Stimulated activated CD4-positive, alpha-beta T cell treated with anti-CD3 and anti-CD28 coated beads, Interleukin-2, amount 100 ng/mL, for 24 hours (primary cell): ENCODE data around the gene IPO8.
"Not testable (repeated sequence)": the region's sequence is repeated elsewhere in the genome, so short reads cannot be mapped to it uniquely, and the experiment has no call there.

Source experiments
- DNase-seq, 2 donors: peaks; one replicate each; pipeline ENCODE4 v3.0.0-alpha.2; 2020

The IPO8 gene

DNA sequence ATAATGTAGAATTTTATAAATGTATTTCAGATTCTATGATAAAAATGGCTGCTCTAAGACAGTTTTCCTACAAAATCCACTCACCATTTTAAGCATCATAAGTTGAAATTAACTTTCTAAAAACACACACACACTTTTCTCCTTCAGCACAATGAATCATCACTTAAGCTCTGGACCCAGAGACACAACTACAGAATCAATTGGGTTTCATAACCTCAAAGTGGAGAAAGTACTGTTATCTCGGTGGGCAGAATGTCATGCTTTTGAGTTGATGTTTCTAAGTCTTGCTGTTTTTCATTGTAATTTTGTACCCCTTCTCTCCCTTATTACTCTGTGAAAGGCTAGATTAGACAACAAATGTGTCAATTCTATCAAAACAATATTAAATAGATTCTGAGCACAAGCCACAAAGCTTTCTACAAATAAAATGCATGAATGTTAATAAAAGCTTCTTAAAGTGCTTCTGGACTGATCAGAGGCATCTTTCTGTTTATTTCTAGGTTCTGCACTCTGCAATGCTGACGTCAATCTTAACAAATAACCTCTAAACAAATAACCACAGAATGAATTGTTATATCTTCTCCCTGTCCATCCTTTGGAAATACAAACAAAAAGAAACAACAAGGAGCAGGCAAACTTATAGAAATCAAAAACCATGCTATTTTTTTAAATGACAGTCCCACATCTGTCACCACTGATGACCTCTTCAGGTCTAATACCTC is 8.2 kb downstream of the IPO8 start:
- no peak for DNase-seq

- DNase-seq = no peak
Observed at GRCh38 chr12:30679241-30679640, 16.4 kb downstream of the IPO8 start.

DNA sequence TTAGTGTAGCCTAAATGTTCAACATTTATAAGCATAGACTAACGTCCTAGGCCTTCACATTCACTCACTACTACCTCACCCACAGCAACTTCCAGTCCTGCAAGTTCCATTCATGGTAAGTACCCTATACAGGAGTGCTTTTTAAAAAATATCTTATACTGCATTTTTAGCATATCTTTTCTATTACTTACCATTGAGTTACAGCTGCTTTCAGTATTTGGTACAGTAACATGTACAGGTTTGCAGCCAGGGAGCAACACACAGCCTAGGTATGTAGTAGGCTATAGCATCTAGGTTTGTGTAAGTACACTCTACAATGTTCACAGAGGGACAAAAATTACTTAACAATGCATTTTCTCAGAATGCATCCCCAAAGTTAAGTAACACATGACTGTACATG is 17.4 kb downstream of the IPO8 start:
- no peak for DNase-seq

DNA sequence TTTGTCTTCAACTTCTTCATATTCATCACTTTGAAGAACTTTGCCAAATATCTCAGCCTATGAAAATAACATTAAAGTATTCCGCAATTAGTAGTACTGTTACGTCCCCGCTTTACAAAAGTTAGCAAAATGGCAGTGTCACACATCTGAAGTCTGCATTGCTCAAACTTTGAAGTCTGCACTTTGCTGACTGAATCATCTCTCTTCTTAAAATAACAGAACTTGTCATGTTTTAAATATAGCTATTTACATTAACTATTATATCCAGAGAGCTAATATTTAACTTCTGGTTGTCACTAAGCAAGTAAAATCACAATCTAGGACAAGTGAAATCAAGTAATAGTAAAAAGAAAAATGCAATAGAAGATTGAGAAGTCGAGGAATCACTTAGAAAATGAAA is 34.5 kb downstream of the IPO8 start:
- DNase-seq = no peak

DNA sequence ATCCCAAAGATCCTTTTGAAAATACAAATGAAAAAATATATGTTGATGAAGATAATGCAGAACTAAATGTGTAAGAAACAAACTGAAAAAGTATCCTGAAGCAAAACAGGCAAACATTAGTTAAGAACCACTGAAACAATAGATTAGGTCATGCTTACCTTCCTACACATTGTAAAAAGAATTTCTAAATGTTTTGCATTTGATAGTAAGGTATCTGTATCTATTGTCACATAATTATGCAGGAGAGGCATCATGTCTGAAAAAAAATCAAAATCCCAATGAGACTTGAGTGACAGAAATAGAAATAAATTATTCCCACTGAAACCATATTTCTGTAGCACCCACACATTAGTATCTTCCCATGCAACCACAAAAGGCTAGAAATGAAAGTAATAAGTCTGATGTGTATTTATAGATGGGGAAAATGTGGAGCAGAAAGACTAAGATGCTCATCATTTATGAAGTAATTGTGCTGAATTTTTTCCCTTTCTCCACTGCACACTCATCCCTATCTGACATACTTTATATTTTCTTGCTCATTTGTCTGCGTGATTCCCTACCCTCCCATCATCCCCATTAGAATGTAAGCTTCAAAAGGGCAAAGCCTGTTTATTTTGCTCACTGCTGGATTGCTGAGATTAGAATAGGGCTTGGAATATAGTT is 43.5 kb downstream of the IPO8 start:
- DNase-seq = no peak

DNA sequence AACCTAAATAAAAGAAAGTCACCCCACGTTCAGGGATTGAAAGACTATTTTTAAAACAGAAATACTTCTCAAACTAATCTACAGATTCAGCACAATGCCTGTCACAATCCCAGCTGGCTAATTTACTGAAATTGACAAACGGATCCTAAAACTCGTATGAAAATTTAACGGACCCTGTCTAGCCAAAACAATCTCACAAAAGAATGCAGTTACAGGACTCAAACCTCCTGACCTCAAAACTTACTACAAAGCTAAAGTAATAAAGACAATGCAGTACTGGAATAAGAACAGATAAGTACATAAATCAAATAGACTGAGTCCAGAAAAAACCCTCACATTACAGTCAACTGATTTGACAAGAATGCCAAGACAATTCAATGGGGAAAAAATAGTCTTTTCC is 48.8 kb downstream of the IPO8 start:
- no peak for DNase-seq

GRCh38 chr12:30643366-30643765 is 52.3 kb downstream of the IPO8 start:
- no peak for DNase-seq

DNA sequence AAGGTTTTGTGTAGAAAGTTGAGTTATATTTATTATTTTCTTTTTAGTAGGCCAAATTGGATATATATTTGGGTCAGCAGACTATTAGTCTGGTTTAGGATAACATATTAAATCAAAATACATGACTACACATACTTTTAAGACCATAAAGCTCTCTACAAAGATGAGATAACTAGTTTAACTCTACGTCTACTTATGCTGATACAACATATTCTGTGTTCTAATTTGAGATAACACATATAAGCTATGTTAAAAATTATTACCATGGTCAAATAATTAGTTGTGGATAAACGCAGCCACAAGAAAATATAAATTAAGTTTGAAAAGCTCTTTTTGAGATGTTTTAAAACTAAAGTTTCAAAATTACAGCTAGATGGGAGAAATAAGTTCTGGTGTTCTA is 55.3 kb downstream of the IPO8 start:
- DNase-seq = no peak

GRCh38 chr12:30635385-30635784 is 60.3 kb downstream of the IPO8 start:
- no peak for DNase-seq

DNA sequence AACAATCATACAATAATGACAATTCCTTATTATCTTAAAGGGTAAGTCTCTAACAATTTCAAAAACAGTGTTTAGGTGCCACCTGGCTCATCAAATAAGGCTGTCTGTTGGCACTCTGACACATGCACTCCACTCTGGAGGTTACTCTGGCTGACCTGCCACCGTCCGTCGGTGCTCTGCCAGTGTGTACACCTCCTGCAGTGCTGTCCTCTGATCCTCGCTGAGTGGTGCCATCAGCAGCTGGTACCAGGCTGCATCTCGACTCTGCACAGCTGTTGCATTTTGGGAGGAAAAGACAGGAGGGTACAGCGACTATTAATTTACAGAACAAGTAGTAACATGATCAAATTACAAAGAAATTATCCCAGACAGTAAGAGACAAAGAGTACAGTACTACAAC is 63.9 kb downstream of the IPO8 start:
- DNase-seq = no peak

DNA sequence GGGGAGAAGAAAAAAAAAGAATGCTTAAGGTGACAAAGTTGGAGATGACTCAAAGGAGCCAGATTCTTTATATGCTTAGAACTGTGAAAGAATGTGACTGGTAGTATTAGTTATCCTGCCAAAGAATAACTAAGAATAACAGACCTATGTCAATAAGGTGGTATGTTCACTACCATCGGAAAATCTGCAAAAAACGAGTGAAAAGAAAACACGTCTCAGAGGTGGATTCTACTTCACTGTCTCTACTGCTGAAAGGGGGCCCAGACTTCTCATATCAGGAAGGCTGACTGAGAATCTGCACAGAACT is 64.7 kb downstream of the IPO8 start:
- DNase-seq = no peak

DNA sequence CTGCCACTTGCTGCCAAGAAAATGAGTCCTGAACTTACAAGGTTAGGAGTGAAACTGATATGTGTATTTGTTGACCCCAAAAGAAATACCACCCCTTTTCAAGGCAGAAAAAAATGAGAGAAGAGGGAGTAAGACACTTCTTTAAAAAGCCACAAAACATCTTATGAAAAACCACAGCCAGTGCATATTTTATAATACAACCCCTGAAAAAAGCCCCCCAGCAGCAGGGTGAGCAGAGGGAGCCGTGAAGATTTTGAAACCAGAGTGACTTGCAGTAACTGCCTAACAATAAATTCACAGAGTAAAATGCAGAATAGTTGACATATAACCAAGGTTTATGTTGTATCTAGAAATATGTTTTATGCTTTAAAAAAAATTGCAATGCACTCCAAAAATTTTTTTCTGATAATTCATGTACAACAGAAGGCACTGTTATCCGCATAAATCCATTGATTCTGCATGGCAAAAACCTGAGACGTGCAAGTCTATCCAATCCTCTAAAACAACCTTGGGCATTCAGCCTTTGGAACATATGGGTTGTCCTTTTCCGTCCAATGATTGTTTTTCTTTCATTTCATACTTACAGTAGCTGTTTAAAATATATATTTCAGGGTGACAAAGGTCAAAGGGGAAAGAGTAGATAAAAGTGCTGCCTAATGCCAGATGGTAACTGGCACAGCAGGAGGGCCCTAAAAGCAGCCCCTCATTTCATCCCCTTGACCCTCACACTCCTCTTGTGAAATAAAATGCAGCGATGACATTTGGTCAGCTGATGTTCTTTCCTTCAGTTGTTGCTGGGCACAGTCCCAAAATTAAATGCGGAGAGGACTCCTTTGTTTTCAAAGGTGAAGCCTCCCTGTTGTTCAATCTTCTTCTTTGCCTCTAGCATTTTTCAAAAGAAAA is 65.3 kb downstream of the IPO8 start:
- DNase-seq = no peak

- no peak for DNase-seq
Observed at GRCh38 chr12:30626847-30627246, 68.8 kb downstream of the IPO8 start.

DNA sequence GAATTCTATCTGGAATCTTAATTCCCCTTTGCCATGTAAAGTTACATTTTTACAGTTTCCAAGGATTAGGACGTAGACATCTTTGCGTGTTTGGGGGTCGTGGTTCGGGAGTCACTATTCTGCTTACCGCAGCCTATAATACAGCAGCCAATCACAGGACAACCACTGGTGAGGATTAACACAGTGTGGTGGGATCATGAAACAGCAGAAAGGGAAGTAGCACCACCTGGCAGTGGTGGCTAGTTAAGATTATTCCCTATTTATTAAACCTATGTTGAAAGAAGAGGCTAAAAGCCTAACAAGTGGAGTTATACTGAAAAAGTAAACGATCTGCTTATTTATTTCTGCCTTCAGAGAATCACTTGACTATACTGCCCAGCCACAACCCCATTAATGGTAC is 71.7 kb downstream of the IPO8 start:
- no peak for DNase-seq

DNA sequence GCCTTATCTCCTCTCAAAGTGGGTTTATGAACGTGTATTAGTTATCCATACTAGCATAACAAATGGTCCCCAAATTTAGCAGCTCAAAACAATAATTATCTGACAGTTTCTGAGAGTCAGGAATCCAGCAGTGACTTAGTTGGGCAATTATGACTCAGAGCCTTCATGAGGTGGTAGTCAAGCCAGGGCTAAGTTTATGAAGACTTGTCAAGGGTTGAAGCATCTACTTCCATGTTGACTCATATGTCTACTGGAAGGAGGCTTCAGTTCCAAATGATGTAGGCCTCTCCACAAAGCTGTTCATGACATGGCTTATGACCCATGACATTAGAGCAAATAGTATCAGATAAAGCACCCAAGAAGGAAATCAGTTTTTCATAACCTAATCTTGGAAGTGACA is 73.2 kb downstream of the IPO8 start:
- DNase-seq = no peak

DNA sequence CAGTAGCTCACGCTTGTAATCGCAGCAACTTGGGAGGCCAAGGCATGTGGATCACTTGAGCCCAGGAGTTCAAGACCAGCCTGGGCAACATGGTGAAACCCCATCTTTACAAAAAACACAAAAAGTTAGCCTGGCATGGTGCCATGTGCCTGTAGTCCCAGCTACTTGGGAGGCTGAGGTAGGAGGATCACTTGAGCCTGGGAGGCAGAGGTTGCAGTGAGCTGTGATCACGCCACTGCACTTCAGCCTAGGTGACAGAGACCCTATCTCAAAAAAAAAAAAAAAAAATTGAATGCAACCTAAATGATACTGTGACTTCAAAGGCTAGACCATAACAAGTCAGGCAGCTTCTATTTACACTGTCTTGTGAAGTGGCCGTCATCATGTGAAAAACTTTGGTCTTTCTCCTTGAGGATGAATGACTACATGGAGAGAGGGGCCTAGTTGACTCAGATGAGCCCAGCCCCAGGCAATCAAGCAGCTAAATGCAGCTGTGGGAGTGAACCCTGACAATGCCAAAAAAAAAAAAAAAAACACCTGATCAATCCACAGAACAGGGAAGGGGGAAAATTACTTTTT is 73.9 kb downstream of the IPO8 start:
- not testable (repeated sequence) for DNase-seq

DNA sequence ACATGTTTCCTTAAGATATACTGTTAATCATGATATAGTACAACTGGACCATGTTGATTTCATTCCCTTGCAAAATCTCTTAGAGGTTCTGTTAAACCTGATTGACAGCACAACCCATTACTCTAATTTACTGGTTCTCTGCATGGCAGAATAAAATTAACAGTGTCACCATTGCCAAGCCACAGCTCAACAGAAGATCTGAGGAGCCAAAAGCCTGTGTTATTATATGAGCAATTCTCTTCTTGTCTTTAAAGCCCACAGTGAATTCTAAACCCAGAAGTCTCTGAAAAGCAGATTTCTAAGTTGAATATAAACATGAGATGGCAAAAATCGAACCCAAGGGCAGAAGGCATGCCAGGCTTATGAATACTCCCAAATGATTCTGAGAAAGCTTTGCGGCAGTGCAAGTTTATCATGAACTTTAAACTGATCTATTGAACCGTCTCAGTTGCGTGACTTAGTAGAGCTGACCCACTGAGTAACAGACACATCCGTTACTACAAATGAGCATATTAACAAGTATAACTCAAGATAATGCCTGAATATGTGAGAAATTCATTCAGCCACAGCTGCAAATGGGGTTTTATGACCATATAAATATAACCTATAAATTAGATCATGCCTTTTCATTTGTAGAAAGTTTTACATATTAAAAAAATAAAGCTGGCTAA is 78.2 kb downstream of the IPO8 start:
- no peak for DNase-seq

DNA sequence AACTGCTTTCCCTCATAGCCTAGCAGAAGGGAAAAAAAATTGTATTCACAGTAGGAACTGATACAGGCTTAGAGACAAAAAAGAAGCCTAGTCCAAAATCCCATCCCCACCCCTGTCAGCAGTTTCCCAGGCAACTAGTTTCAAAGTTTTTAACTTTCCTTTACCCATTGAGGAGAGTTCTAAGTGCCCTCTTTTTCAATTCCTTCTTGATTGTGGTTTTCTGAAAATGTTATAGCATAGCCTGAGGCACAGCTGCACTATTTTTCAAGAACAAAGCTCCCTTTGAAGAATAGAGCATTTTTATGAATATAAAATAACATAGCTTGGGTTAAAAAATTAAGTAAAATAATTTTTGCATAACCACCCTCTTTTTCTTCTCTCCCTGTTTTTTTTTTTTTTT is 81.6 kb downstream of the IPO8 start:
- no peak for DNase-seq

GRCh38 chr12:30613119-30613830 is 82.4 kb downstream of the IPO8 start:
- DNase-seq = no peak

DNA sequence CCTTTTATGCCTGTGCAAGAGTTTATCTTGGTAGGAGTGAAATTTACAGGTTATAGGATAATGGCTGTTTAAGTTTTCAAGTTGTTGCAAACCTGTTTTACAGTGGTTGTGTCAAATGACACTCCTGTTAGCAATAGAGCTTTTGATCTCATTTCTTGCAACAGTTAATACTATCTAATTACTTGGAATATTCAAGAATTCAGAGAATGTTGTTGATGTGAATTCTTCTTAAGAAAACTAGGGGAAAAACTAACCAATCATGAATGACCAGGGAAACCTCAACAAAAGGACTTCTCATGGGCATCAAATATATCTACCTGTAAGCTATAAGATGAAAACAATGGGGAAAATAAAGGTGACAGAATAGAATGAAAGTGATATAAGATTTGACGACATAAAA is 85.0 kb downstream of the IPO8 start:
- no peak for DNase-seq

GRCh38 chr12:30609819-30610218 is 85.8 kb downstream of the IPO8 start:
- DNase-seq = not testable (repeated sequence)

DNA sequence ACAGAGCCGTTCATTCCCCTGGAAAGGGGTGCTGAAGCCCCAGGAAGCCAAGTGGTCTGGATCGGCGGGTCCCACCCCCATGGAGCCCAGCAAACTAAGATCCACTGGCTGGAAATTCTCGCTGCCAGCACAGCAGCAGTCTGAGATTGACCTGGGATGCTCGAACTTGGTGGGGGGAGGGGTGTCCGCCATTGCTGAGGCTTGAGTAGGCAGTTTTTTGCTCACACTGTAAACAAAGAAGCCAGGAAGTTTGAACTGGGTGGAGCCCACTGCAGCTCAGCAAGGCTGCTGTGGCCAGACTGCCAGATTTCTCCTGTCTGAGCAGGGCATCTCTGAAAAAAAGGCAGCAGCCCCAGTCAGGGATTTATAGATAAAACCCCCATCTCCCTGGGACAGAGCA is 91.4 kb downstream of the IPO8 start:
- not testable (repeated sequence) for DNase-seq
